CD14-positive monocyte (primary cell): Measurements from ENCODE around the gene CYP27A1. TPM values are rescaled to one million over a fixed set of nuclear protein-coding genes. Genes with fewer than 3 reads are reported as not detected.
A peak's percentile ranks its signal among the peaks of the same experiment; 100 is the strongest.

Source experiments
- DNase-seq, 3 donors: peaks; one replicate each; pipeline ENCODE4 v3.0.0-alpha.2; 2011 to 2022
- H2AFZ ChIP-seq: 2 replicates; pipeline ENCODE4 v1.6.0; 2012; ENCODE audit warnings: mild to moderate bottlenecking, low read depth, low read length, inconsistent platforms; ENCODE audit not compliant: insufficient read depth, poor library complexity, severe bottlenecking
- H3K27ac ChIP-seq, 2 donors: 1 replicate in 1 of 2; 2 replicates in 1 of 2; pipeline ENCODE4 v1.5.1; 2012 to 2013; ENCODE audit warnings: low read length in 2 of 2, control low read depth in 1 of 2, inconsistent platforms in 1 of 2, low read depth in 1 of 2, mild to moderate bottlenecking in 1 of 2
- H3K27me3 ChIP-seq, 2 donors: one replicate each; pipeline versions ENCODE4 v1.6.0 to v1.6.1; 2011 to 2013; ENCODE audit warnings: low read length in 2 of 2; ENCODE audit not compliant: control insufficient read depth in 2 of 2, insufficient read depth in 2 of 2
- H3K36me3 ChIP-seq, 2 donors: replicated peaks in 1 of 2; 1 replicate in 1 of 2; 2 replicates in 1 of 2; pipeline versions ENCODE4 v1.5.1 to v1.6.1; 2012 to 2013; ENCODE audit warnings: low read length in 2 of 2, control low read depth in 1 of 2, inconsistent platforms in 1 of 2, mild to moderate bottlenecking in 1 of 2; ENCODE audit not compliant: insufficient read depth in 2 of 2, control insufficient read depth in 1 of 2
- H3K4me1 ChIP-seq, 2 donors: 1 replicate in 1 of 2; 2 replicates in 1 of 2; pipeline versions ENCODE4 v1.5.1 to v1.6.1; 2012 to 2013; ENCODE audit warnings: low read length in 2 of 2, control low read depth in 1 of 2, inconsistent platforms in 1 of 2, mild to moderate bottlenecking in 1 of 2, moderate library complexity in 1 of 2; ENCODE audit not compliant: insufficient read depth in 2 of 2, control insufficient read depth in 1 of 2
- H3K4me2 ChIP-seq: replicated peaks from 2 replicates; pipeline ENCODE3; 2012; ENCODE audit warnings: low read length, moderate library complexity, mild to moderate bottlenecking; ENCODE audit not compliant: poor library complexity, severe bottlenecking; ENCODE audit errors: extremely low read depth
- H3K4me3 ChIP-seq, 3 experiments: fragments of 200-600 bp in 1 of 3; sonication (generic) in 1 of 3; replicated peaks in 1 of 3; 1 replicate in 2 of 3; 2 replicates in 1 of 3; pipeline ENCODE4 v1.5.1; 2011 to 2013; ENCODE audit warnings: low read length in 3 of 3, mild to moderate bottlenecking in 3 of 3, control low read depth in 2 of 3, low read depth in 2 of 3, inconsistent platforms in 1 of 3, moderate library complexity in 1 of 3
- H3K79me2 ChIP-seq: 2 replicates; pipeline ENCODE4 v1.6.0; 2012; ENCODE audit warnings: mild to moderate bottlenecking, control low read depth, inconsistent platforms, low read length, moderate library complexity; ENCODE audit not compliant: insufficient read depth
- H3K9ac ChIP-seq: 2 replicates; pipeline ENCODE4 v1.6.0; 2017; ENCODE audit warnings: low read length, mild to moderate bottlenecking; ENCODE audit not compliant: insufficient read depth, poor library complexity, severe bottlenecking
- H3K9me3 ChIP-seq, 2 donors: replicated peaks in 1 of 2; 1 replicate in 1 of 2; 2 replicates in 1 of 2; pipeline versions ENCODE4 v1.5.1 to v1.6.1; 2012 to 2013; ENCODE audit warnings: low read length in 2 of 2, control low read depth in 1 of 2; ENCODE audit not compliant: control insufficient read depth in 1 of 2, insufficient read depth in 1 of 2
- H4K20me1 ChIP-seq: 2 replicates; pipeline ENCODE4 v1.6.0; 2012; ENCODE audit warnings: mild to moderate bottlenecking, low read length, control low read depth, moderate library complexity; ENCODE audit not compliant: insufficient read depth
- H3K27ac Mint-ChIP-seq, 7 donors: one replicate each; pipeline ENCODE4 v1.8.0; 2020; ENCODE audit warnings: mild to moderate bottlenecking in 7 of 7, mixed read lengths in 7 of 7, moderate library complexity in 6 of 7, inconsistent platforms in 2 of 7
- H3K27me3 Mint-ChIP-seq, 3 donors: one replicate each; pipeline ENCODE4 v1.8.0; 2021 to 2022; ENCODE audit warnings: low read depth in 3 of 3, mild to moderate bottlenecking in 3 of 3, mixed read lengths in 3 of 3, moderate library complexity in 3 of 3, inconsistent platforms in 1 of 3
- H3K36me3 Mint-ChIP-seq, 2 donors: one replicate each; pipeline ENCODE4 v1.8.0; 2020; ENCODE audit warnings: mixed read lengths in 2 of 2, inconsistent platforms in 1 of 2, mild to moderate bottlenecking in 1 of 2
- H3K4me1 Mint-ChIP-seq: one replicate; pipeline ENCODE4 v1.8.0; 2020; ENCODE audit warnings: mild to moderate bottlenecking, mixed read lengths
- H3K4me3 Mint-ChIP-seq, 2 donors: one replicate each; pipeline ENCODE4 v1.8.0; 2020; ENCODE audit warnings: mild to moderate bottlenecking in 2 of 2, mixed read lengths in 2 of 2, moderate library complexity in 1 of 2
- H3K9me3 Mint-ChIP-seq, 7 donors: one replicate each; pipeline ENCODE4 v1.8.0; 2020 to 2022; ENCODE audit warnings: mixed read lengths in 7 of 7, mild to moderate bottlenecking in 6 of 7, moderate library complexity in 6 of 7, inconsistent platforms in 2 of 7
- CTCF ChIP-seq: fragments of 200-600 bp; IDR thresholded peaks from one replicate; pipeline ENCODE4 v1.8.0; 2022; ENCODE audit warnings: antibody characterized with exemption, mild to moderate bottlenecking
- WGBS: methylation state at CpG from one replicate; pipeline ENCODE4 v1.1.5; 2013; ENCODE audit warnings: missing lambda C conversion rate; ENCODE audit not compliant: insufficient coverage; 5-methylcytosine and 5-hydroxymethylcytosine counted together
- intact Hi-C, 2 donors: fragments of 100-400 bp; cut with micrococcal nuclease; formaldehyde crosslinking; loops; one replicate each; pipeline versions ENCODE4 v1.15.0 to v1.15.1; 2023
- polyA plus RNA-seq, 3 donors: library from polyadenylated mRNA; depleted of rRNA in 1 of 3; unstranded in 2 of 3; stranded (reverse) in 1 of 3; fragments of 300-500 nt in 2 of 3; fragments of >200 nt in 1 of 3; fragmentation: Illumina TruSeq in 2 of 3; gene quantifications; 1 replicate in 2 of 3; 2 replicates in 1 of 3; pipeline ENCODE4 v1.2.3, GENCODE V29; 2012 to 2021

The CYP27A1 gene
- polyA plus RNA-seq, 3 donors = 151 to 218 (median 214) TPM

GRCh38 chr2:218805627-218806026 lies 23.7 kb downstream of the CYP27A1 start:
- Histone ChIP-seq H3K4me1 (peaks cover 17 to 31% of the 10 kb centered on the region in 2 donors), H3K27ac (peak overlapping the region in 1 of 2 donors; percentile 70), H3K4me2 (peak overlapping the region; percentile 54), H2AFZ (no peak overlapping the region), H4K20me1 (peaks cover 16% of the 10 kb centered on the region), H3K79me2 (no peaks in the 10 kb centered on the region), H3K4me3 (no peak overlapping the region), H3K9ac (no peak overlapping the region), H3K27me3 (peaks cover 0 to 6% of the 10 kb centered on the region in 2 donors), H3K9me3 (peaks cover 3 to 9% of the 10 kb centered on the region in 2 donors), H3K36me3 (peaks cover 0 to 9% of the 10 kb centered on the region in 2 donors)
- Mint-ChIP-seq H3K27me3 (peaks cover 6 to 8% (median 7%) of the 10 kb centered on the region in 3 donors), H3K36me3 (peaks cover 22 to 27% of the 10 kb centered on the region in 2 donors), H3K27ac (peak overlapping the region in 5 of 7 donors; percentile 6 to 72 (median 23)), H3K9me3 (peaks cover 7 to 20% (median 14%) of the 10 kb centered on the region in 7 donors), H3K4me3 (peak overlapping the region in 1 of 2 donors; percentile 6), H3K4me1 (peaks cover 28% of the 10 kb centered on the region)
- peak in 1 of 3 donors; percentile 18 for DNase-seq
- no CpG with 5 or more reads among the region's 3 CpGs for WGBS
- no peak for TF ChIP-seq CTCF
- intact Hi-C loops = no loop called here

GRCh38 chr2:218806346-218806978 lies 24.5 kb downstream of the CYP27A1 start:
- peaks cover 4 to 6% (median 5%) of the 10 kb centered on the region in 3 donors for H3K27me3 Mint-ChIP-seq

More at GRCh38 chr2:218806346-218806978, 24.5 kb downstream of the CYP27A1 start:
- intact Hi-C loops = no loop called here
- no peak for TF ChIP-seq CTCF
- DNase-seq = peak; percentile 67 to 80 (median 76)
- peaks cover 18% of the 10 kb centered on the region for H4K20me1 ChIP-seq
- H3K27ac ChIP-seq = peak overlapping the region; percentile 13 to 70
- 0% methylated on average over 3 of the region's 10 CpGs for WGBS
- H3K4me3 ChIP-seq = peak overlapping the region in 1 of 3 experiments; percentile 51
- peak overlapping the region; percentile 54 for H3K4me2 ChIP-seq
- peak overlapping the region; percentile 72 to 93 (median 86) for H3K27ac Mint-ChIP-seq
- H3K36me3 ChIP-seq = peaks cover 0 to 10% of the 10 kb centered on the region in 2 donors
- H3K9me3 ChIP-seq = peaks cover 3 to 9% of the 10 kb centered on the region in 2 donors
- peak overlapping the region; percentile 50 for H2AFZ ChIP-seq
- H3K36me3 Mint-ChIP-seq = peaks cover 26 to 31% of the 10 kb centered on the region in 2 donors
- H3K4me3 Mint-ChIP-seq = peak overlapping the region; percentile 67 to 76
- peaks cover 0 to 3% of the 10 kb centered on the region in 2 donors for H3K27me3 ChIP-seq
- H3K4me1 Mint-ChIP-seq = peaks cover 34% of the 10 kb centered on the region
- peaks cover 22 to 37% of the 10 kb centered on the region in 2 donors for H3K4me1 ChIP-seq
- peaks cover 7 to 20% (median 14%) of the 10 kb centered on the region in 7 donors for H3K9me3 Mint-ChIP-seq
- no peaks in the 10 kb centered on the region for H3K79me2 ChIP-seq
- no peak overlapping the region for H3K9ac ChIP-seq
